Retinal pigment epithelial cell (primary cell): ENCODE results near the gene CREB5.

Experiments
- DNase-seq: peaks from one replicate; pipeline ENCODE4 v3.0.0-alpha.2; 2010; ENCODE audit warnings: low read depth
- H3K4me3 ChIP-seq: 2 replicates; pipeline ENCODE4 v1.5.1; 2011; ENCODE audit warnings: mild to moderate bottlenecking, low read length, control low read depth, moderate library complexity
- CTCF ChIP-seq: conservative IDR thresholded peaks from 2 replicates; pipeline ENCODE4 v1.5.1; 2011; ENCODE audit warnings: low read depth, low read length, control low read depth, inconsistent platforms

Gene CREB5

GRCh38 chr7:28708033-28708951, 296.0 kb downstream of the CREB5 start:
- TF ChIP-seq CTCF: no peak
- peak overlapping the region; percentile 32 for H3K4me3 ChIP-seq
- DNase-seq: no peak

- no peak for DNase-seq
- H3K4me3 ChIP-seq: no peak overlapping the region
- TF ChIP-seq CTCF: no peak
Measured at GRCh38 chr7:28709748-28710147, 297.4 kb downstream of the CREB5 start.

- TF ChIP-seq CTCF: no peak
- DNase-seq: no peak
- no peak overlapping the region for H3K4me3 ChIP-seq
Measured at GRCh38 chr7:28711114-28711513, 298.8 kb downstream of the CREB5 start.

- TF ChIP-seq CTCF: no peak
- no peak for DNase-seq
- H3K4me3 ChIP-seq: no peak overlapping the region
Measured at GRCh38 chr7:28714459-28715120, 302.3 kb downstream of the CREB5 start.

- no peak overlapping the region for H3K4me3 ChIP-seq
- TF ChIP-seq CTCF: no peak
- no peak for DNase-seq
Measured at GRCh38 chr7:28717445-28718054, 305.2 kb downstream of the CREB5 start.

- DNase-seq: no peak
- TF ChIP-seq CTCF: no peak
- H3K4me3 ChIP-seq: no peak overlapping the region
Measured at GRCh38 chr7:28718055-28718481, 305.8 kb downstream of the CREB5 start.

- H3K4me3 ChIP-seq: no peak overlapping the region
- no peak for DNase-seq
- no peak for TF ChIP-seq CTCF
Measured at GRCh38 chr7:28718545-28718944, 306.2 kb downstream of the CREB5 start.
